Measurements from ENCODE around the gene KSR1.

GRCh38 chr17:27526604-27527002 lies 70.4 kb downstream of the KSR1 start:
- TF ChIP-seq CTCF (IDR thresholded peaks at IDR 0.05) (no peak), POLR2A (IDR thresholded peaks at IDR 0.05) (no peak)
